Transverse colon (tissue), 4 donors: ENCODE measurements around the gene CRYBG3.

Source experiments
- CTCF ChIP-seq, 5 experiments: fragments of 200-600 bp in 3 of 5; fragments of 450-650 bp in 2 of 5; sonication (generic) in 3 of 5; IDR thresholded peaks; 1 replicate in 2 of 5; 2 replicates in 3 of 5; pipeline ENCODE4 v1.5.1; 2016 to 2017; ENCODE audit warnings: antibody characterized with exemption in 5 of 5, inconsistent platforms in 3 of 5, mild to moderate bottlenecking in 2 of 5, moderate library complexity in 1 of 5
- EP300 ChIP-seq: sonication (generic); formaldehyde crosslinking; IDR thresholded peaks from one replicate; pipeline ENCODE4 v1.6.1; 2017; ENCODE audit warnings: antibody characterized with exemption, low read depth
- POLR2AphosphoS5 ChIP-seq, 3 donors: sonication (generic); formaldehyde crosslinking; IDR thresholded peaks; one replicate each; pipeline ENCODE4 v1.6.1; 2016; ENCODE audit warnings: antibody characterized with exemption in 3 of 3

- TF ChIP-seq CTCF (IDR thresholded peaks at IDR 0.05) (no peak), EP300 (no peak), POLR2AphosphoS5 (IDR thresholded peaks at IDR 0.05) (no peak)
These were observed 48.9 kb upstream of the CRYBG3 start for GRCh38 chr3:97772926-97773325.
